Measurements from ENCODE around the gene SRSF12.
"Not testable (repeated sequence)": the region's sequence is repeated elsewhere in the genome, so short reads cannot be mapped to it uniquely, and the experiment has no call there.

The SRSF12 gene

DNA sequence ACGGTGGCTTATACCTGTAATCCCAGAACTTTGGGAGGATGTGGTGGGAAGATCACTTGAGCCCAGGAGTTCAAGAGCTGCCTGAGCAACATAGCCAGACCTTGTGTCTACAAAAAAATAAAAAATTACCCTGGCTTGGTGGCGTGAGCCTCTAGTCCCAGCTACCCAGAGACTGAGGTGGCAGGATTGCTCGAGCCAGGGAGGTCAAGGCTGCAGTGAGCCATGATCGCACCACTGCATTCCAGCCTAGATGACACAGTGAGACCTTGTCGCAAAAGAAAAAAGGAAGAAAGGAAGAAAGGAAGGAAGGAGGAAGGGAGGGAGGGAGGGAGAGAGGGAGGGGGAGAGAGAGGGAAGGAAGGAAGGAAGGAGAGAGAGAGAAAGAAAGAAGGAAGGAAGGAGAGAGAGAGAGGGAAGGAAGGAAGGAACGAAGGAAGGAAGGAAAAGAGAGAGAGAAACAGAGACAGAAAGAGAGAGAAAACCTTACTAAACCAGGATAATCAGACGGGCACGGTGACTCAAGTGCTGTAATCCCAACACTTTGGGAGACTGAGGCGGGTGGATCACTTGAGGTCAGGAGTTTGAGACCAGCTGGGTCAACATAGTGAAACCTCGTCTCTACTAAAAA is 48.2 kb downstream of the SRSF12 start:
- no peak for DNase-seq

DNA sequence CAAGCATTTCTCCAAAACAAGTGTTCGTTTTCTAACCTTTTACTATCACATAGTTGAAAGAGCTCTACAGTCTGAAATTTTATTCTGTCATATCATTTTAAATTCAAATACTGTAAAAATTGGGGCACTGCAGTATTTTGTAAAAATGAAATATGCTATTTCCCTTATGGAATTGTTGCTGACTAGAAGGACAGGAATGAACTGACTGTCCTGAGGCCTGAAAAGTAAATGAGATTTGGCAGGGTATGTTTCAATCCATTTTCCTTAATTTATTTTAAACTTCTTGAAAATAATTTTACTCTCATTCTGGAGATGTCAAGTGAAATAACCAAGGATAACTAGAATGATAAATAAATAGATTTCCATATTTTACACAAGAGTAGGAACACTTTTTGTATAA is 49.2 kb downstream of the SRSF12 start:
- no peak for DNase-seq

DNA sequence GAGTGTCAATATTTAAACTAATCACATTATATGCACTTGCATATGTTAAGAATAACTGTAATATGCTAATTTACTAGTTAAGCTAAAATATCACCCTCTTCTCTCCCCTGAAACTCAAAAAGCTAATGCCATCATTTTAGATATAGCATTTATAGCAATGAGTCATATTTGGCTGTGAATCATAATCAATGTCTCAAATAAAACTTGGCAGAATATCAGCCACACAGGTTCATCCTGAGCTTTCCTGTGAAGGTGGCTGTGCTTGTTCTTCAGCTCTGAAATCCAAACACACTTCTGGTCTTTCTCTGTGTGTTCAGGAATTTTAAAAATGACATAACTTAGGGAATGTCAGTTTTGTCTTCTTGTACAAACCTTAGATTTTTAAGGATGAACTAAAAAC is 50.1 kb downstream of the SRSF12 start:
- no peak for DNase-seq

DNA sequence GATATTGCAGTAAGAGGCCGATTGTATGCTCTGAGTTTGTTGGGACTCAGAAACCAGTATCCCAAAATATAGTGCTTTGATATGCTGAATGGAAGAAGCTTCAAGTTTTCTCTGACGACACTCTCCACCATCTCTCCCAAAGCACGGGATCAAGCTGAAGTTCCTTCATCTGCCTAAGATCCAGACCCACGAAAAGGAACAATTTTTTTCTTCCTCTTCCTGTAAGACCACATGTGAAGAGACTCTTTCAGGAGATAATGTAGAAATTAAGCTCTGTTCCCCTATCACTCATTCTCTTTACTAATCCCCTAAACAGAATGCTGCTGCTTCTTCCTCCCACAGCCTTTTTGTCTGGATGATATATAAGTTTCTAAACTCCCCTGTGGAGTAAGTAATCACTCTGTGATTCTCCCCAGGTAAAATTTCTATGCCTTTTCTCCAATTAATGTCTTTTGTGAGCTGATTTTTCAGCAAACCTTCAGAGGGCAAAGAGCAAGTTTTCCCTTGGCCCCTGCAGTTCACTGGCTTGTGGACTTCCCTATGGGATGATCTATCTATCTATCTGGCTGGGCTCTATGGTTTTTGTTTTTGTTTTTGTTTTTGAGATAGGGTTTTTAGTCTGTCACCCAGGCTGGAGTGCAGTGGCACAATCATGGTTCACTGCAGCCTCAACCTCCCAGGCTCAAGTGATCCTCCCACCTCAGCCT is 50.8 kb downstream of the SRSF12 start:
- DNase-seq: no peak

DNA sequence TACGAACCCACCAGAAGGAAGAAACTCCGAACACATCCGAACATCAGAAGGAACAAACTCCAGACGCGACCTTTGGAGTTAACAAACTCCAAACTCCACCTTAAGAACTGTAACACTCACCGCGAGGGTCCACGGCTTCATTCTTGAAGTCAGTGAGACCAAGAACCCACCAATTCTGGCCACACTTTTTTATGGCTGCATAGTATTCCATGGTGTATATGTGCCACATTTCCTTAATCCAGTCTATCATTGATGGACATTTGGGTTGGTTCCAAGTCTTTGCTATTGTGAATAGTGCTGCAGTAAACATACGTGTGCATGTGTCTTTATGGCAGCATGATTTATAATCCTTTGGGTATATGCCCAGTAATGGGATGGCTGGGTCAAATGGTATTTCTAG is 51.8 kb downstream of the SRSF12 start:
- not testable (repeated sequence) for DNase-seq

DNA sequence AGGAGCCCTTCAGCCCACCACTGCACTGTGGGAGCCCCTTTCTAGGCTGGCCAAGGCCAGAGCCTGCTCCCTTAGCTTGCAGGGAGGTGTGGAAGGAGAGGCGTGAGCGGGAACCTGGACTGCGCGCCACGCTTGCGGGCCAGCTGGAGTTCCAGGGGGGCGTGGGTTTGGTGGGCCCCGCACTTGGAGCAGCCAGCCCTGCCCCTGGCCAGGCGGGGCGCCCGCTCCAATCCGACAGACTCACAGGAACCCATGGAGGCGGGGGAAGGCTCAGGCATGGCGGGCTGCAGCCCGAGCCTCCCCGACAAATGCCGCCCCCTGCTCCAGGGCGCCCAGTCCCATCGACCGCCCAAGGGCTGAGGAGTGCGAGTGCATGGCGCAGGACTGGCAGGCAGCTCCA is 52.9 kb downstream of the SRSF12 start:
- DNase-seq: not testable (repeated sequence)

DNA sequence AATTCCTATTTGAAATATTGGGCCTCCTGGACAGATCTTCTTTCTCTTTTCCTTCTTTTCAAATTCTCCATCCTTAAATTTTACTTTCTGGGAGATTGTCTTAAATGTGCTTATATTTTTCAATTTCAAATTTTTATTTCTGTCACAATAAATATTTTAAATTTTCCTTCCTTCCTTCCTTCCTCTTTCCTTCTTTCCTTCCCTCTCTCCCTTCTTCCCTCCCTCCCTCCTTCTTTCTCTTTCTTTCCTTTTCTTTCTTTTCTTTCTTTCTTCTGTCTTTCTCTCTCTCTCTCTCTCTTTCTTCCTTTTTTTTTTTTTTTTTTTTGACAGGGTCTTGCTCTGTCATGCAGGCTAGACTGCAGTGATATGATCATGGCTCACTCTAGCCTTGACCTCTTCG is 54.0 kb downstream of the SRSF12 start:
- DNase-seq: no peak

DNA sequence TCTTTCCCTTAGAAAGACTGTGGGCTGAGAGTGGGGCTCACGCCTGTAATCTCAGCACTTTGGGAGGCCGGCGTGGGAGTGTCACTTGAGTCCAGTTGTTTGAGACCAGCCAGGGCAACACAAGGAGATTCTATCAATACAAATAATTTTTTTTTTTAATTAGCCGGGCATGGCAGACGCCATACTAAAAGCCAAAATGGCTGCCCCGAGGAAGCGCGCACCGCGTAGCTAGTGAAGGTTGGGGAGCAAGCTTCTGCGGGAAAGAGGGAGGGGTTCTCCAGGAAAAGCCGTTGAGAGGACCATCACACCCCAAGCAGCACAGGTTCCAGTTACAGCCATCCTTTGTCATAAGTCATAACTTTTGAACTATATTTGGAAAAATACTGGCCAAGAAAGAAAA is 58.6 kb downstream of the SRSF12 start:
- DNase-seq: no peak

DNA sequence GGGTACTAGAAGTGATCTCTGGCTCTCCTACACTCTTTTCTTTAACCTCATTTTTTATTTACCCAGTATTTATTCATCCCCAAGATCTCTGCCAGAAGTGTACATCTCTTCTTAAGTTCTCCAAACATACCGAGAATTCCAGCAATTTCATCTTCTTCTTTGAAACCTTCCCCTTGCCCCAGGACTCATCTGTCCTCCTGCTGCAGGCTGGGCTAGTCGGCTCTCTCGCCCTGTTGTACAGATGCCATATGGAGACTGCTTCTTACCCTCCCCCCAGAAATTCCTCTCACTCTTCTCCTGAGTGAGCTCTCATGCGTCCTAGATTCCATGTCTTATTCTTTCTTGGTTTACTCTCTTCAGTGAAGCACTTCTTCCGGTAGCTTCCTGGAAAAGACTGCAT is 59.2 kb downstream of the SRSF12 start:
- DNase-seq: no peak

DNA sequence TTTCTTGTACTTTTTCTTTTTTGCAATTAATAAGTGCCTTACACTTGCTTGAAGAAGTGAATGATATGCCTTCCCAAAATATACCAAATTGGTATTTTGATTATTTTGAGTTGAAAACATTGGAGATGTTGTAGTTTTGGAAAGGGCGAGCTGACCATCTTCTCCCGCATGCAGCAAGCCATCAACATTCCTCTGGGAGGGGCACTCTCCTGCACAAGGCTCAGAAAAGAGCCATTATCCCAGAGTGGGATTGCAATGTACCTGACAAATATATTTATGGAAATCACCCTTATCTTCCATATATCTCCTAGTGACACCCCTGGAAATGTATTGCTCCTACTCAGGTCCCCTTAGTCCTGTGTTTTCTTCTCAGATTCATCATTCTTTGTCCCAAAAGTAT is 60.1 kb downstream of the SRSF12 start:
- no peak for DNase-seq

DNA sequence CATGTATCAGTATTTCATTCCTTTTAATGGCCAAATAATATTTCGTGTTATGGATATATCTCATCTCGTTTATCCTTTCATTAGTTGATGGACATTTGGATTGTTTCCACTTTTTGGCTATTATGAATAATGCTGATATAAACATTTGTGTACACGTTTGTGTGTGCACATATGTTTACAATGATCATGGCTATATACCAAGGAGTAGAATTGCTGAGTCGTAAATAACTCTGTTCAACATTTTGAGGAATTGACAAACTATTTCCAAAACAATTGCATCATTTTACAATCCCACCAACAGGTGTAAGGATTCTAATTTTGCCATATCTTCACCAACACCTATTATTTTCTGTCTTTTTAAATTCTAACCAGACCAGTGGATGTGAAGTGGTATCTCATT is 63.7 kb downstream of the SRSF12 start:
- DNase-seq: no peak

DNA sequence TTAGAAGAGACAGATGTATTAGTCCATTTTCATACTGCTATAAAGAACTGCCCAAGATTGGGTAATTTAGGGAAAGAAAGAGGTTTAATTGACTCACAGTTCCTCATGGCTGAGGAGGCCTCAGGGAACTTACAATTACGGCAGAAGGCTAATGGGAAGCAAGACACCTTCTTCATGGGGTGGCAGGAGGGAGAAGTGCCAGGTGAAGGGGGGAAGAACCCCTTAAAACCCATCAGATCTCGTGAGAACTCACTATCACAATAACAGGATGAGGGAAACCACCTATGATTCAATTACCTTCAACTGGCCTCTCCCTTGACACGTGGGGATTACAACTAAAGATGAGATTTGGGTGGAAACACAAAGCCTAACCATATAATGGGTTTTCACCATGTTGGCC is 66.2 kb downstream of the SRSF12 start:
- DNase-seq: no peak

DNA sequence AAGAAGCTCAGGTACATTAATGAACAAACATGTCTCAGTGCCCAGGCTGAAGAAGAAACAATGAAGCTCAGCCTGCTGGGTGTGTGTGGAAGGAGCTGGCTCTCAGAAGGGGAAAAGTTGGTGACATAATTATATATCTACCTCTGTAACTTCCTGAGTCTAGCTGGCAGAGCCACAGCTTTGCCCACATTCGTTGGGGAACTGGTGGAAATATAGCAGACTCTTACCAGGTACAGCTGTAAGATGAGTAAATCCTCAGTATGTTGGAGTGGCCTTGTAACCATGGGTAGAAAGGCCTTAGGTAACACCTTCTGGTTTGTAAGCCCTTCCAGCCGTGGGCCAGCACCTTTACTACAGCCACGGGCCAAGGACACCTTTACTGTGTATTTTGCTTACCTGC is 67.2 kb downstream of the SRSF12 start:
- no peak for DNase-seq

DNA sequence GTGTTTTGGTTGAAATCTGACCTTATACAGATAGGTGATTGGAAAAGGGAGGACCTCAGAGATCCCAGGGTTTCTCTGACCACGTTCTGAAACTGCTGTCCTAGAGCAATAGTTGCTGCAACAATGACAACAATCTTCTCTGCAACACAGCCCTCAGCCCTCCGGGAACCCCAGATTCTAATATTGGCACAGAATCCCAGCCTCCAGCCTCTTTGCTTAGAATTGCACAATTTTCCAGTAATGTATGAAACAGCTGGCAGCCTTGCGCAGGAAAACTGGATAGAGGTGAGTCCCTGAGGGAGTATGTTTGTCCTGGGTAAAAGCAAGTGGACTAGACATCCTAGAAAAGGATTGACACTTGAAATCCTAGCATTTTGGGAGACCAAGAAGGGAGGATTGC is 67.7 kb downstream of the SRSF12 start:
- no peak for DNase-seq

DNA sequence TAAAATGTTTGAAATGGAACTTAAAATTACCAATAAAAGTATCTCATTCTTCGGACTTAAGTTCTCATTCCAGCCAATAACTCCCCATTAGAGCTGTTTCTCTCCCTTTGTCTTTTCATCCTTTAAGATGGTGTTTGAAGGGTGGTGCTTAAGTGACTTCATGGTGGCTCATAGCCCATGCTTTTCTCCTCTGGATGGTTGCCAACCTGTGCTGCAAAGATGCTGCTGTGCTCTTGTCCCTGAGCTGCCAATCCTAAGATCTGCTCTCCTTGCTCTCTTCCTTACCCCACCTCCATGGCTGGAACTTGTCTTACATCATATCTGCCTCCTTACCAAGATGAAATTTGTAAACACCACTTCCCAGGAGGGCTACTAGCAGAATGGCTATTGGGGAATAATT is 68.9 kb downstream of the SRSF12 start:
- DNase-seq: no peak

DNA sequence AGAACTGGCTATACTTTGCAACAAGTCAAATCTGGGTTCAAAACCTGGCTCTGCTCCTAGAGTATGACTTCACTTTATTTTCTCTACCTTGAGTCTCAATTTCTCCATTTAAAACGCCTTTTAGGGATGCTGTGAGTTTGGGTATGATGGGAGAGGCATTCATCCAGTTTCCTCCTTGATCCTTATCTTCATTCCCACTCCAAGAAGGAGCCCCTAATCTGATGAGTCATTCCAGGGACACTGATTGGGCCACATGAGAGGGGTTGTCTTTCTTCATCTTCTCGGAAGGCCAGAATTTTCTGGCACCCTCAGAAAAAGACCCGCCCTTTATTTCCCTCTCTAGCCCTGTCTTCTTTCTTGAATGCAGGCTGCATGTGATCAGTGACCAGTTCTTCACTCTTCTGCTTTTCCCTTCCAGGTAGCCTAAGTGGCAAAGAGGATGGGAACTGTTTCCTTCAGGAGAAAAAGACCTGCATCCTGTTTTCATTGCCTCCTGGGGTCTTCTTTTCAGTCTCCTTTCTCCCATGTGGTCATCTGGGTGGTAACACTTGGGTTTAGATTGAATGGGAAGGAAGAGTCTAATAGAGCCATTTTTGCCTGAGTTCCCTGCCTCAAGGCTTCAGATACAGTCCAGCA is 69.5 kb downstream of the SRSF12 start:
- no peak for DNase-seq

DNA sequence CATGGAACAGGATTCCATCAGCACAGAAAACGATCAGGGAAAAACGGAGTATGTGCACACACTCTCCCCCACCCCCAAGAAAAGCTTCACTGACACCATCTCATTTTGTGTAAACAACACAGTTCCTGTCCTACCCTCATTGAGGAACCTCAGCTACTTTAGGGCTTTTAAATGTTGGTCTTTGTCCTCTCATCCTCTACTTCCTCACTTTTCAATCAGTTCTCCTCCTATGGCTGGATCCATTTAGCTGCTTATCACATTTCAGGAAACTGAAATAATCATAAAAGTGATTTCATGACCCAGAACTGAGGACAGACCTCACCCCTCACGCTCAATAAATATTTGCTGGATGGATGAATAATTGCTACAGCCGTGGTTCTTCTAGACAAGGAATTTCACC is 70.4 kb downstream of the SRSF12 start:
- no peak for DNase-seq
